LNCaP clone FGC (cell line): ENCODE results near the gene FNDC4.
A peak's percentile ranks its signal among the peaks of the same experiment; 100 is the strongest.
"Not testable (repeated sequence)": the region's sequence is repeated elsewhere in the genome, so short reads cannot be mapped to it uniquely, and the experiment has no call there.

Source experiments
- DNase-seq: peaks from one replicate; pipeline ENCODE4 v3.0.0-alpha.2; 2011; ENCODE audit warnings: low read depth
- H3K4me3 ChIP-seq: 2 replicates; pipeline ENCODE4 v1.5.1; 2011; ENCODE audit warnings: mild to moderate bottlenecking, low read depth, low read length, control low read depth
- TF ChIP-seq, protein P1 (sequence below): IDR thresholded peaks from 2 replicates; pipeline ENCODE4 v1.5.1; 2012; ENCODE audit warnings: mild to moderate bottlenecking; ENCODE audit not compliant: control insufficient read depth, insufficient read depth; ENCODE audit errors: extremely low read depth

The FNDC4 gene

DNA sequence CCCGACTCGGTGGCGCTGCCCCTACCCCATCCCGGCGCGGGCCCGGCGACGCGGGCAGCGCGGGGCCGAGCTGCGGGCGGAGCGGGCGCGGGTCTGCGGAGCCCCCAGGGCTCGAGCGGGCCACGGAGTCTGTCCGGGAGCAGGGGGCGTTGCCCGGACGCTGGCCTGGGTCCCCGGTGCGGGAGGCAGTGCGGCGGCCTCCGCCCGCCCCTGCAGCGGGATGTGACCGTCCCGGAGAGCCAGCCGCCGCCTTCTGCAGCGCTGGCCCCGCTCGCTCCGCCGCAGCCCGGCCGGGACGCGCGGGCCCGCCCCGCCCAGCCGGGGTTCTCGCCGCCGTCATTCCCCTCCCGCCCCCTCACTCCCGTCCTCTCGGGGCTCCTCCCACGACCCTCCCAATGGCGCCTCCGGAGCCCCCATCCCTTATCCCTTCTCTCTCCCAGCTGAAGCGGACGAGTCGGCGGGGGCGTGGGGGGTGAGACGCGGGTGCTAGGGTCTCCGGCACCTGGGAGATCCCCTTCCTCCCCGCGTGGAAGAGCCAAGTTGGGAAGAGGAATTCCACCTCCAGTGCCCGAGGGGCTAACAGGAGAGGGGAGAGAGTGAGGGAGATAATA is at the start of gene FNDC4:
Gene FNDC4, minus strand, starts transcription at position 257 of the 611 bp plus-strand sequence. CDS start 521 bp downstream, outside the sequence.
- peak within 1 kb of the TSS; percentile 3; the same call in 1 of the 2 replicates for H3K4me3 ChIP-seq
- TF ChIP-seq, protein P1, sequence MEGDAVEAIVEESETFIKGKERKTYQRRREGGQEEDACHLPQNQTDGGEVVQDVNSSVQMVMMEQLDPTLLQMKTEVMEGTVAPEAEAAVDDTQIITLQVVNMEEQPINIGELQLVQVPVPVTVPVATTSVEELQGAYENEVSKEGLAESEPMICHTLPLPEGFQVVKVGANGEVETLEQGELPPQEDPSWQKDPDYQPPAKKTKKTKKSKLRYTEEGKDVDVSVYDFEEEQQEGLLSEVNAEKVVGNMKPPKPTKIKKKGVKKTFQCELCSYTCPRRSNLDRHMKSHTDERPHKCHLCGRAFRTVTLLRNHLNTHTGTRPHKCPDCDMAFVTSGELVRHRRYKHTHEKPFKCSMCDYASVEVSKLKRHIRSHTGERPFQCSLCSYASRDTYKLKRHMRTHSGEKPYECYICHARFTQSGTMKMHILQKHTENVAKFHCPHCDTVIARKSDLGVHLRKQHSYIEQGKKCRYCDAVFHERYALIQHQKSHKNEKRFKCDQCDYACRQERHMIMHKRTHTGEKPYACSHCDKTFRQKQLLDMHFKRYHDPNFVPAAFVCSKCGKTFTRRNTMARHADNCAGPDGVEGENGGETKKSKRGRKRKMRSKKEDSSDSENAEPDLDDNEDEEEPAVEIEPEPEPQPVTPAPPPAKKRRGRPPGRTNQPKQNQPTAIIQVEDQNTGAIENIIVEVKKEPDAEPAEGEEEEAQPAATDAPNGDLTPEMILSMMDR = no peak
- no peak for DNase-seq

- no peak overlapping the region for H3K4me3 ChIP-seq
- no peak for DNase-seq
- TF ChIP-seq, protein P1 = no peak
Measured at GRCh38 chr2:27544143-27544821, 49.3 kb upstream of the FNDC4 start.

GRCh38 chr2:27539649-27540048 is 44.6 kb upstream of the FNDC4 start:
- H3K4me3 ChIP-seq, DNase-seq: not testable (repeated sequence)

DNA sequence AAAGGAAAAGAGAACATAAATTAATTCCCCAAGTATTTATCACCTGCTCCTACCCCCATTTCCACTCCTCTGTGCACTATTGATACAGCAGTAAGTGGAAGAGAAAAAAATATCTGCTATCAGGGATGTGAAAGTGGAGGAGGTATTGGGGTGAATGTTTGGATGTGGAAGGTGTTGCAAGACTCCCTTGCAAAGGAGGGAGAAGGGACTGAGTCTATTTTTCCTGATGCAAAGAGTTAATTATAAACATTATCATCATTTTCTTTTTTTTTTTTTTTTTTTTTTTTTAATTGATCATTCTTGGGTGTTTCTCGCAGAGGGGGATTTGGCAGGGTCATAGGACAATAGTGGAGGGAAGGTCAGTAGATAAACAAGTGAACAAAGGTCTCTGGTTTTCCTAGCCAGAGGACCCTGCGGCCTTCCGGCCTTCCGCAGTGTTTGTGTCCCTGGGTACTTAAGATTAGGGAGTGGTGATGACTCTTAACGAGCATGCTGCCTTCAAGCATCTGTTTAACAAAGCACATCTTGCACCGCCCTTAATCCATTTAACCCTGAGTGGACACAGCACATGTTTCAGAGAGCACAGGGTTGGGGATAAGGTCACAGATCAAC is 43.9 kb upstream of the FNDC4 start:
- H3K4me3 ChIP-seq, DNase-seq: not testable (repeated sequence)

- H3K4me3 ChIP-seq = no peak overlapping the region
- DNase-seq = no peak
- TF ChIP-seq, protein P1 = no peak
Measured at GRCh38 chr2:27537287-27537686, 42.3 kb upstream of the FNDC4 start.

- H3K4me3 ChIP-seq = no peak overlapping the region
- TF ChIP-seq, protein P1 = no peak
- DNase-seq = no peak
Measured at GRCh38 chr2:27531983-27532382, 37.0 kb upstream of the FNDC4 start.

DNA sequence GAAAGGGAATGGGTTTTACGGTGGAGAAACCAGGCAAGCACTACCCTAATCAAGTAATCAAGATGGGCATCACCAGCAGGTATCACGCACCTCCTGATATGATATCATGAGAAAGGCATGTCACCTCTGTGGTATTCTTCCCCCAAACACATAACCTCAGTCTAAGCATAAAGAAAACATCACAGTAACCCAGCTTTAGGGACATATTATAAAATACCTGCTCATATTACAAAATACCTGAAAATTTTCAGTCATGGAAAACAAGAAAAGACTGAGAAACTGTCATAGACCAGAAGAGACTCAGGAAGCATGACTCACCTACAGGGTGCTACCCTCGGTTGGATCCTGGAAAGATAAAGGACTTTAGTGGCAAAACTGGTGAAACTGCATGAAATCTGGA is 32.2 kb upstream of the FNDC4 start:
- no peak for DNase-seq

More for the DNA sequence above, 32.2 kb upstream of the FNDC4 start:
- no peak overlapping the region for H3K4me3 ChIP-seq
- TF ChIP-seq, protein P1 = no peak
